Left lung (tissue), 10 donors: ENCODE data around the gene IL4R. TPM values are rescaled to one million over a fixed set of nuclear protein-coding genes. Genes with fewer than 3 reads are reported as not detected.
A peak's percentile ranks its signal among the peaks of the same experiment; 100 is the strongest.
"Not testable (repeated sequence)": the region's sequence is repeated elsewhere in the genome, so short reads cannot be mapped to it uniquely, and the experiment has no call there.

Experiments
- ATAC-seq: fragments of 200-7000 bp; cut with Tn5 transposase; one replicate; pipeline ENCODE4 v1.9.1; 2020; ENCODE audit warnings: moderate library complexity
- DNase-seq, 4 donors: peaks; one replicate each; pipeline ENCODE4 v3.0.0-alpha.2; 2013 to 2020
- H3K27ac ChIP-seq, 2 donors: fragments of 200-600 bp; sonication (generic) in 1 of 2; one replicate each; pipeline versions ENCODE4 v1.5.0 to v1.8.0; 2020 to 2021
- H3K27me3 ChIP-seq, 2 donors: fragments of 200-600 bp; sonication (generic) in 1 of 2; one replicate each; pipeline versions ENCODE4 v1.5.0 to v1.8.0; 2020 to 2021
- H3K36me3 ChIP-seq, 2 donors: fragments of 200-600 bp; sonication (generic) in 1 of 2; one replicate each; pipeline versions ENCODE4 v1.5.0 to v1.8.0; 2020 to 2021
- H3K4me1 ChIP-seq, 2 donors: fragments of 200-600 bp; one replicate each; pipeline ENCODE4 v1.8.0; 2021
- H3K4me3 ChIP-seq, 2 donors: fragments of 200-600 bp; sonication (generic) in 1 of 2; one replicate each; pipeline versions ENCODE4 v1.5.0 to v1.8.0; 2020 to 2021; ENCODE audit warnings: mild to moderate bottlenecking in 1 of 2
- H3K9me3 ChIP-seq, 2 donors: fragments of 200-600 bp; sonication (generic) in 1 of 2; one replicate each; pipeline versions ENCODE4 v1.5.0 to v1.8.0; 2020 to 2021
- CTCF ChIP-seq, 2 donors: fragments of 200-600 bp; sonication (generic) in 1 of 2; IDR thresholded peaks; one replicate each; pipeline versions ENCODE4 v1.5.0 to v1.8.0; 2021; ENCODE audit warnings: antibody characterized with exemption in 2 of 2
- intact Hi-C, 2 donors: fragments of 100-400 bp; cut with DNase I; formaldehyde crosslinking; loops; one replicate each; pipeline versions ENCODE4 v1.11.2 to v1.14.2; 2022
- polyA plus RNA-seq, 6 donors: library from polyadenylated mRNA; unstranded; fragments of 120-200 nt; gene quantifications; one replicate each; pipeline ENCODE4 v1.2.1, GENCODE V29; 2013; ENCODE audit not compliant: insufficient read length in 6 of 6
- total RNA-seq, 2 donors: library from RNA; stranded (reverse); fragmentation: NEBNext Ultra II Directional; extraction: Animal tissue kit (Norgen Biotek cat#: 25700); gene quantifications; one replicate each; pipeline ENCODE4 v1.2.1, GENCODE V29; 2021
- donor health status: DM: no; HTN: yes; CAD: no.
- donor health status: DM: no; HTN: no; CAD: no.

IL4R gene
- total and polyA plus RNA-seq, 8 donors = 29.4 to 133 (median 35.9) TPM

- no peaks in the 10 kb centered on the region for H3K27me3 ChIP-seq
- H3K4me3 ChIP-seq = no peak overlapping the region
- intact Hi-C loops = no loop called here
- H3K9me3 ChIP-seq = peaks cover 0 to 11% of the 10 kb centered on the region in 2 donors
- DNase-seq = no peak
- no peak for ATAC-seq
- TF ChIP-seq CTCF (IDR thresholded peaks at IDR 0.05) = no peak
- H3K36me3 ChIP-seq = no peaks in the 10 kb centered on the region
- peaks cover 0 to 24% of the 10 kb centered on the region in 2 donors for H3K4me1 ChIP-seq
- no peak overlapping the region for H3K27ac ChIP-seq
Observed at GRCh38 chr16:27387724-27388123, 74.0 kb downstream of the IL4R start.

GRCh38 chr16:27389272-27389961, 75.6 kb downstream of the IL4R start:
- Histone ChIP-seq H3K27ac (no peak overlapping the region), H3K4me3 (no peak overlapping the region), H3K9me3 (peaks cover 0 to 20% of the 10 kb centered on the region in 2 donors), H3K4me1 (peaks cover 0 to 10% of the 10 kb centered on the region in 2 donors), H3K27me3 (no peaks in the 10 kb centered on the region), H3K36me3 (no peaks in the 10 kb centered on the region)
- no peak for TF ChIP-seq CTCF (IDR thresholded peaks at IDR 0.05)
- intact Hi-C loops = no loop called here
- ATAC-seq = peak; percentile 29
- no peak for DNase-seq

GRCh38 chr16:27390151-27390550, 76.4 kb downstream of the IL4R start:
- ATAC-seq (no peak), DNase-seq (no peak)
- no peaks in the 10 kb centered on the region for H3K36me3 ChIP-seq
- H3K27me3 ChIP-seq = no peaks in the 10 kb centered on the region
- intact Hi-C loops = no loop called here
- peaks cover 0 to 7% of the 10 kb centered on the region in 2 donors for H3K4me1 ChIP-seq
- no peak overlapping the region for H3K27ac ChIP-seq
- no peak overlapping the region for H3K4me3 ChIP-seq
- H3K9me3 ChIP-seq = peaks cover 0 to 22% of the 10 kb centered on the region in 2 donors
- no peak for TF ChIP-seq CTCF (IDR thresholded peaks at IDR 0.05)

- Histone ChIP-seq H3K27me3 (no peaks in the 10 kb centered on the region), H3K36me3 (no peaks in the 10 kb centered on the region), H3K4me3 (no peak overlapping the region), H3K4me1 (peaks cover 0 to 7% of the 10 kb centered on the region in 2 donors), H3K27ac (no peak overlapping the region), H3K9me3 (peaks cover 0 to 28% of the 10 kb centered on the region in 2 donors)
- no peak for TF ChIP-seq CTCF (IDR thresholded peaks at IDR 0.05)
- intact Hi-C loops = no loop called here
- DNase-seq (no peak), ATAC-seq (no peak)
Observed at GRCh38 chr16:27392671-27393070, 78.9 kb downstream of the IL4R start.

GRCh38 chr16:27394516-27394915, 80.7 kb downstream of the IL4R start:
- no peaks in the 10 kb centered on the region for H3K36me3 ChIP-seq
- intact Hi-C loops = no loop called here
- peaks cover 0 to 12% of the 10 kb centered on the region in 2 donors for H3K4me1 ChIP-seq
- no peak for TF ChIP-seq CTCF (IDR thresholded peaks at IDR 0.05)
- peaks cover 0 to 28% of the 10 kb centered on the region in 2 donors for H3K9me3 ChIP-seq
- no peak overlapping the region for H3K4me3 ChIP-seq
- DNase-seq = no peak
- ATAC-seq = no peak
- no peak overlapping the region for H3K27ac ChIP-seq
- H3K27me3 ChIP-seq = no peaks in the 10 kb centered on the region

GRCh38 chr16:27398341-27398893, 84.6 kb downstream of the IL4R start:
- H3K4me3 ChIP-seq, H3K36me3 ChIP-seq, H3K27ac ChIP-seq, DNase-seq, intact Hi-C loops, ATAC-seq: not testable (repeated sequence)
- Histone ChIP-seq H3K27me3 (peaks cover 0 to 19% of the 10 kb centered on the region in 2 donors), H3K9me3 (peaks cover 0 to 17% of the 10 kb centered on the region in 2 donors), H3K4me1 (peaks cover 23 to 37% of the 10 kb centered on the region in 2 donors)
